Adrenal gland (tissue), 12 donors: Measurements from ENCODE around the gene UACA. TPM values are rescaled to one million over a fixed set of nuclear protein-coding genes. Genes with fewer than 3 reads are reported as not detected.

ENCODE experiments used
- DNase-seq, 7 donors: peaks; one replicate each; pipeline ENCODE4 v3.0.0-alpha.2; 2019 to 2020
- H3K27ac ChIP-seq, 5 donors: fragments of 200-600 bp; sonication (generic) in 4 of 5; 1 replicate in 3 of 5; 2 replicates in 2 of 5; pipeline versions ENCODE4 v1.5.1 to v1.8.0; 2016 to 2020; ENCODE audit warnings: mild to moderate bottlenecking in 1 of 5
- H3K27me3 ChIP-seq: fragments of 200-600 bp; 2 replicates; pipeline ENCODE4 v1.8.0; 2021
- H3K36me3 ChIP-seq, 2 donors: fragments of 200-600 bp; replicated peaks in 1 of 2; 1 replicate in 1 of 2; 2 replicates in 1 of 2; pipeline versions ENCODE4 v1.5.1 to v1.8.0; 2018 to 2022
- H3K4me1 ChIP-seq, 2 donors: fragments of 200-600 bp; replicated peaks in 1 of 2; 1 replicate in 1 of 2; 2 replicates in 1 of 2; pipeline versions ENCODE4 v1.5.1 to v1.8.0; 2018 to 2021
- H3K4me3 ChIP-seq, 4 donors: fragments of 200-600 bp; sonication (generic) in 3 of 4; one replicate each; pipeline ENCODE4 v1.5.1; 2016 to 2018
- H3K9me3 ChIP-seq, 3 donors: fragments of 200-600 bp; sonication (generic) in 1 of 3; replicated peaks in 1 of 3; 1 replicate in 2 of 3; 2 replicates in 1 of 3; pipeline versions ENCODE4 v1.5.1 to v1.8.0; 2016 to 2021
- POLR2A ChIP-seq, 2 donors: fragments of 450-650 bp; IDR thresholded peaks; one replicate each; pipeline ENCODE4 v1.6.1; 2017; ENCODE audit warnings: antibody characterized with exemption in 2 of 2, mild to moderate bottlenecking in 2 of 2, moderate library complexity in 1 of 2
- WGBS, 4 donors: extraction: QIAGEN DNeasy Blood & Tissue Kit in 2 of 4; methylation state at CpG; one replicate each; pipeline versions ENCODE4 v1.1.5 to v1.1.7; 2013 to 2017; 5-methylcytosine and 5-hydroxymethylcytosine counted together
- intact Hi-C, 2 donors: fragments of 100-400 bp; cut with DNase I; formaldehyde crosslinking; loops; one replicate each; pipeline versions ENCODE4 v1.14.1 to v1.15.0; 2022 to 2023
- polyA plus RNA-seq, 3 donors: library from polyadenylated mRNA; stranded (reverse); fragments of 200-250 nt in 2 of 3; fragments of 350-450 nt in 1 of 3; fragmentation: Illumina TruSeq in 1 of 3; extraction: RNeasy Lipid Tissue Mini Kit (QIAGEN cat#74804) in 1 of 3; gene quantifications; one replicate each; pipeline ENCODE4 v1.2.3, GENCODE V29; 2013 to 2014
- total RNA-seq, 9 donors: library from RNA; depleted of rRNA in 4 of 9; stranded (reverse); fragments of >200 nt in 4 of 9; fragments of 120-200 nt in 1 of 9; fragmentation: NEBNext Ultra II Directional in 1 of 9; extraction: Animal tissue kit (Norgen Biotek cat#: 25700) in 1 of 9; gene quantifications; one replicate each; pipeline versions ENCODE4 v1.1.0 to v1.2.4, GENCODE V29; 2013 to 2023
- TF ChIP-seq, protein P1 (sequence below), 6 experiments: fragments of 450-650 bp in 4 of 6; fragments of 200-600 bp in 2 of 6; sonication (generic) in 1 of 6; IDR thresholded peaks; 1 replicate in 5 of 6; 2 replicates in 1 of 6; pipeline versions ENCODE4 v1.5.1 to v1.8.0; 2016 to 2021; ENCODE audit warnings: antibody characterized with exemption in 6 of 6, mild to moderate bottlenecking in 2 of 6, moderate library complexity in 1 of 6
- donor health status: healthy with polysubstance abuse.
- donor health status: Bipolar disorder and iron deficiency.
- donor health status: DM: yes; HTN: yes; CAD: no.
- donor health status: DM: no; HTN: no; CAD: no.
- donor health status: DM: no; HTN: no; CAD: no.
- donor health status: DM: yes; HTN: yes; CAD: no.

UACA gene
- total and polyA plus RNA-seq, 12 donors = 16.7 to 186 (median 39.1) TPM

DNA sequence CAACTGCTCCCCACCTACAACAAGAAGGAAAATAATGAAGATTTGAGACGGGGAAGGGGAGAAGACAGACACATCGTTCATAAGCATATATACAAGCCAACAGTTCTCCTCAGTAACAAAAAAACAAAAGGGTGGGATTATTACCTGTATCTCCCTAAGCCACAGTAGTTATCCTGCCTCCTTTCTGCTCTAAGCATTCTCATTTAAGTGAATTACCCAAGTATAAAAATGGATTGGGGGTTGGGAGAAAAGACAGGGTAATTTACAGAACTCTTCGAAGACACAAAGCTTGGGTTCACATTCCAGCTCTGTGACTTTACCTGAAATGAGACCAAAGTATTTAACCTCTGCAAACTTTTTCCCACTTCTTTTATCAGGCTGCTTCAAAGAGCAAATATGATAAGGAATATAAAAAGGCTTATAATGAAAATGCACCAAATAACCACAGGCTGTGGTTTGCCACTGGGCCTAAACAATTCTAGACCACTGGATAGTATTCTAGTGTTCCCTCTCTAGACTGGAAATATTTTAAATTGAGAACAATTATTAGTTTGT lies 64.4 kb downstream of the UACA start:
- Histone ChIP-seq H3K27me3 (no peaks in the 10 kb centered on the region), H3K36me3 (no peaks in the 10 kb centered on the region), H3K4me3 (peak overlapping the region in 1 of 4 donors; percentile 30), H3K4me1 (peaks cover 35 to 58% of the 10 kb centered on the region in 2 donors), H3K27ac (peak overlapping the region in 4 of 5 donors; percentile 10 to 52 (median 34)), H3K9me3 (no peaks in the 10 kb centered on the region)
- 55 to 72% (median 65%) methylated on average over 3 of the region's 3 CpGs for whole genome bisulfite sequencing, 4 donors
- intact Hi-C loops = no loop called here
- no peak for TF ChIP-seq POLR2A (IDR thresholded peaks at IDR 0.05)
- TF ChIP-seq, protein P1, sequence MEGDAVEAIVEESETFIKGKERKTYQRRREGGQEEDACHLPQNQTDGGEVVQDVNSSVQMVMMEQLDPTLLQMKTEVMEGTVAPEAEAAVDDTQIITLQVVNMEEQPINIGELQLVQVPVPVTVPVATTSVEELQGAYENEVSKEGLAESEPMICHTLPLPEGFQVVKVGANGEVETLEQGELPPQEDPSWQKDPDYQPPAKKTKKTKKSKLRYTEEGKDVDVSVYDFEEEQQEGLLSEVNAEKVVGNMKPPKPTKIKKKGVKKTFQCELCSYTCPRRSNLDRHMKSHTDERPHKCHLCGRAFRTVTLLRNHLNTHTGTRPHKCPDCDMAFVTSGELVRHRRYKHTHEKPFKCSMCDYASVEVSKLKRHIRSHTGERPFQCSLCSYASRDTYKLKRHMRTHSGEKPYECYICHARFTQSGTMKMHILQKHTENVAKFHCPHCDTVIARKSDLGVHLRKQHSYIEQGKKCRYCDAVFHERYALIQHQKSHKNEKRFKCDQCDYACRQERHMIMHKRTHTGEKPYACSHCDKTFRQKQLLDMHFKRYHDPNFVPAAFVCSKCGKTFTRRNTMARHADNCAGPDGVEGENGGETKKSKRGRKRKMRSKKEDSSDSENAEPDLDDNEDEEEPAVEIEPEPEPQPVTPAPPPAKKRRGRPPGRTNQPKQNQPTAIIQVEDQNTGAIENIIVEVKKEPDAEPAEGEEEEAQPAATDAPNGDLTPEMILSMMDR (IDR thresholded peaks at IDR 0.05) = no peak
- no peak for DNase-seq

DNA sequence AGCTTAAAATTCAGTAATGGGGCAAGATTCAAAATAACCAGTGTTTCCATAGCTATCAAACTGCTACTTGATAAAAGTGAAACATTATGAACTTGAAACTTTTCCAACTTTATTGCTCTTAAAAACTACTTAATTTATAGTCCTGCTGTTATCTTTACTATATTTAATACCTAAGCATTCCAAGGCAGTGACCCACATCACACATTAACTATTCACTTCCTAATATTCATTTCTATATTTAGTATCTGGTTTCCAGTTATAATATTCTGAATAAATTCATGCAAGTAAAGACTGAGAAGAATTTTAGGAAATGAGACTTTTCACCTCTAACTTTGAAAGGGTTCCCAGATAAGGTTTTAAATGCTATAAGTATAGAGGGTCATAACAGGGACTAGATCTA lies 64.9 kb downstream of the UACA start:
- H3K4me1 ChIP-seq = peaks cover 35 to 58% of the 10 kb centered on the region in 2 donors
- no peaks in the 10 kb centered on the region for H3K9me3 ChIP-seq
- peak overlapping the region in 1 of 4 donors; percentile 30 for H3K4me3 ChIP-seq
- peak overlapping the region in 4 of 5 donors; percentile 10 to 52 (median 34) for H3K27ac ChIP-seq
- TF ChIP-seq POLR2A (IDR thresholded peaks at IDR 0.05) = no peak
- TF ChIP-seq, protein P1 (IDR thresholded peaks at IDR 0.05) = no peak
- intact Hi-C loops = no loop called here
- H3K27me3 ChIP-seq = no peaks in the 10 kb centered on the region
- no peak for DNase-seq
- H3K36me3 ChIP-seq = no peaks in the 10 kb centered on the region

DNA sequence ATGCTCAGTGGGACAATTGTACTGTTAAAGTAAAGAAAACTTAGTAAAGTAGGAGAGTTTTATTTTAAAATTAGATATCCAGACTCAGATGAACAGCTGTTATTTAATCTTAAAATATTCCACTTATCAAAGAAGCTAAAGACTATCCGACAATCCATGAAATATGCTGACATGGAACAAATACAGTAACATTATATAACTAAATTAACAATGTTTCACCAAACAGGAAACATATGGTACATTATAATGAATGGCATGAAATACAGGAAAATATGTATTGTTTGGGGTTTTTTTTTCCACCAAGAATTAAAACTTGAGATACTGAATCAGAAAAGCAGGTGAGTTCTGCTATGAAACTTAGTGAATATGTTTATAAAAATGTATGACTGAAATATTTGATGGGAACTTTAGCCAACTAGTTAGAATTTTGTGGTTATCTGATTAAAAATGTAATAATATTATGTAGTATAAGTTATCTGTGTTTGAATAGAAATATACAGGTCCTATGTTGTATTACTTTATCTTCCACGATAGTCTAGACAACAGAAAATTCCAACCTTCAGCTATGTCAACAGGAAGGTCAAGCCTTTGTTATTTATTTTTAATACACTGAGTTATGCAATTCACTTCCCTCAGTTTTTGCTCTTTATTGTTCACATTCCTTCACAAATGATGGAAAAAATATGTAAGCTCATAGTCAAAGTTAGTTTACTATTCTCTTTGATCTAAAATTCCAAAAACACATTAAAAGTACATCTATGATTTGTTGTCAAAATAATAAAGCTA lies 72.7 kb downstream of the UACA start:
- no peaks in the 10 kb centered on the region for H3K36me3 ChIP-seq
- intact Hi-C loops = no loop called here
- H3K27ac ChIP-seq = peak overlapping the region in 1 of 5 donors; percentile 29

DNA sequence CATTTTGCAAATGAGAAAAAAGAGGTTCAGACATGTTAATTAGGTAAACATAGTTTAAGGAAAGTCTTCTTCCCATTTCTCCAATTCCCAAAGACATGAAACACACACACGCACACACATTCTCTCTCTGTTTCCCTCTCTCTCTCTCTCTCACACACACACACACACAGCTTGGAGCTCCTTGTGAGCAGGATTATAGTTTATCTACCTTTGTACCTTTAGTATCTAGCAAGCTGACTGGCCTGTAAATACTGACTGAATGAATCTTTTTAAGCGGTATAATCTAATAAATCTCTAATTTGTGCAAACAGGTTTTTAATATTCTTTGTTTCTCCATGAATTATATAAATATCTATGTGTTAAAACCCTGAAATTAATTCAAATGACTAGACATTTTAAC lies 73.3 kb downstream of the UACA start:
- intact Hi-C loops = no loop called here
- H3K27ac ChIP-seq = no peak overlapping the region
- no peaks in the 10 kb centered on the region for H3K9me3 ChIP-seq
- 86 to 94% (median 89%) methylated on average over 2 of the region's 2 CpGs for WGBS, 4 donors
- H3K4me3 ChIP-seq = no peak overlapping the region
- no peaks in the 10 kb centered on the region for H3K27me3 ChIP-seq
- TF ChIP-seq POLR2A (IDR thresholded peaks at IDR 0.05) = no peak
- TF ChIP-seq, protein P1 (IDR thresholded peaks at IDR 0.05) = no peak
- H3K4me1 ChIP-seq = peaks cover 7 to 20% of the 10 kb centered on the region in 2 donors
- H3K36me3 ChIP-seq = no peaks in the 10 kb centered on the region
- DNase-seq = no peak

More for the DNA sequence above, 72.7 kb downstream of the UACA start:
- Histone ChIP-seq H3K4me1 (peaks cover 7 to 20% of the 10 kb centered on the region in 2 donors), H3K27me3 (no peaks in the 10 kb centered on the region), H3K9me3 (no peaks in the 10 kb centered on the region), H3K4me3 (peak overlapping the region in 1 of 4 donors; percentile 22)
- WGBS, 4 donors = 36 to 39% (median 37%) methylated on average over 2 of the region's 2 CpGs
- DNase-seq = no peak
- TF ChIP-seq POLR2A (IDR thresholded peaks at IDR 0.05) = no peak
- TF ChIP-seq, protein P1 (IDR thresholded peaks at IDR 0.05) = no peak
